B cell (primary cell): ENCODE data around the gene ZMYND8. TPM values are rescaled to one million over a fixed set of nuclear protein-coding genes. Genes with fewer than 3 reads are reported as not detected.

ENCODE experiments used
- ATAC-seq: fragments of 200-7000 bp; cut with Tn5 transposase; one replicate; pipeline ENCODE4 v1.10.0; 2021; ENCODE audit warnings: low read depth, mild to moderate bottlenecking, moderate number of reproducible peaks, moderate library complexity
- CTCF ChIA-PET: fragments of 350-600 bp; sonication (Branson Sonifier 250); formaldehyde crosslinking; loops from one replicate; lab custom pipeline; 2021; ENCODE audit warnings: antibody characterized with exemption, inconsistent platforms; lab: Charles Lee
- POLR2A ChIA-PET: fragments of 350-600 bp; sonication (Branson Sonifier 250); formaldehyde crosslinking; loops from one replicate; lab custom pipeline; 2021; ENCODE audit warnings: antibody characterized with exemption; lab: Charles Lee
- DNase-seq: peaks from one replicate; pipeline ENCODE4 v3.0.0; 2013
- H2AFZ ChIP-seq: 2 replicates; pipeline ENCODE4 v1.6.1; 2012; ENCODE audit warnings: mild to moderate bottlenecking, low read depth, low read length; ENCODE audit not compliant: insufficient read depth, poor library complexity, severe bottlenecking
- H3K27ac ChIP-seq, 2 donors: 1 replicate in 1 of 2; 2 replicates in 1 of 2; pipeline ENCODE4 v1.5.1; 2012 to 2013; ENCODE audit warnings: low read length in 2 of 2, mild to moderate bottlenecking in 2 of 2, moderate library complexity in 1 of 2
- H3K27me3 ChIP-seq, 4 experiments: fragments of 200-600 bp in 1 of 4; sonication (generic) in 1 of 4; replicated peaks in 1 of 4; 1 replicate in 2 of 4; 2 replicates in 2 of 4; pipeline versions ENCODE4 v1.6.1 to v1.7.0; 2013 to 2016; ENCODE audit warnings: low read length in 3 of 4, mild to moderate bottlenecking in 2 of 4, mixed read lengths in 1 of 4, moderate library complexity in 1 of 4; ENCODE audit not compliant: insufficient read depth in 4 of 4, control insufficient read depth in 3 of 4; ENCODE audit errors: control extremely low read depth in 1 of 4
- H3K36me3 ChIP-seq, 2 experiments: replicated peaks in 1 of 2; 1 replicate in 1 of 2; 2 replicates in 1 of 2; pipeline versions ENCODE4 v1.6.1 to v1.7.1; 2013; ENCODE audit warnings: low read length in 1 of 2; ENCODE audit not compliant: insufficient read depth in 2 of 2, control insufficient read depth in 1 of 2; ENCODE audit errors: control extremely low read depth in 1 of 2, extremely low read depth in 1 of 2
- H3K4me1 ChIP-seq, 2 donors: fragments of 200-600 bp in 1 of 2; sonication (generic) in 1 of 2; 1 replicate in 1 of 2; 2 replicates in 1 of 2; pipeline versions ENCODE4 v1.5.1 to v1.6.1; 2013 to 2017; ENCODE audit warnings: low read length in 2 of 2; ENCODE audit not compliant: control insufficient read depth in 2 of 2, insufficient read depth in 2 of 2
- H3K4me2 ChIP-seq: replicated peaks from 2 replicates; pipeline ENCODE3; 2012; ENCODE audit warnings: mild to moderate bottlenecking, low read depth, low read length; ENCODE audit not compliant: poor library complexity, severe bottlenecking
- H3K4me3 ChIP-seq, 5 experiments: fragments of 200-600 bp in 1 of 5; sonication (generic) in 1 of 5; 1 replicate in 3 of 5; 2 replicates in 2 of 5; pipeline versions ENCODE4 v1.5.1 to v1.7.0; 2011 to 2016; ENCODE audit warnings: low read length in 4 of 5, mild to moderate bottlenecking in 4 of 5, low read depth in 2 of 5, control low read depth in 1 of 5, moderate library complexity in 1 of 5; ENCODE audit not compliant: insufficient read depth in 1 of 5; ENCODE audit errors: control extremely low read depth in 1 of 5, extremely low read depth in 1 of 5
- H3K79me2 ChIP-seq: fragments of 200-600 bp; sonication (generic); one replicate; pipeline ENCODE4 v1.6.0; 2016; ENCODE audit warnings: low read length; ENCODE audit not compliant: control insufficient read depth, insufficient read depth
- H3K9ac ChIP-seq: fragments of 200-600 bp; sonication (generic); 2 replicates; pipeline ENCODE4 v1.6.1; 2017; ENCODE audit warnings: mild to moderate bottlenecking, low read length, moderate library complexity
- H3K9me3 ChIP-seq, 3 donors: one replicate each; pipeline versions ENCODE4 v1.6.1 to v1.7.1; 2013; ENCODE audit warnings: low read length in 2 of 3; ENCODE audit not compliant: control insufficient read depth in 2 of 3, insufficient read depth in 1 of 3; ENCODE audit errors: control extremely low read depth in 1 of 3
- H4K20me1 ChIP-seq: 2 replicates; pipeline ENCODE4 v1.6.0; 2012; ENCODE audit warnings: mild to moderate bottlenecking, low read length; ENCODE audit not compliant: insufficient read depth, control insufficient read depth, poor library complexity, severe bottlenecking
- H3K27ac Mint-ChIP-seq: one replicate; pipeline ENCODE4 v1.8.0; 2021; ENCODE audit warnings: mixed read lengths
- H3K27me3 Mint-ChIP-seq: one replicate; pipeline ENCODE4 v1.8.0; 2021; ENCODE audit warnings: mixed read lengths
- H3K4me1 Mint-ChIP-seq: one replicate; pipeline ENCODE4 v1.8.0; 2021; ENCODE audit warnings: mixed read lengths
- H3K4me3 Mint-ChIP-seq: one replicate; pipeline ENCODE4 v1.8.0; 2021; ENCODE audit warnings: mixed read lengths
- H3K9me3 Mint-ChIP-seq: one replicate; pipeline ENCODE4 v1.8.0; 2022; ENCODE audit warnings: mixed read lengths; ENCODE audit not compliant: insufficient read depth
- CTCF ChIP-seq: fragments of 200-600 bp; IDR thresholded peaks from one replicate; pipeline ENCODE4 v1.8.0; 2022; ENCODE audit warnings: antibody characterized with exemption, mild to moderate bottlenecking
- EZH2 ChIP-seq: IDR thresholded peaks from 2 replicates; pipeline ENCODE4 v1.6.1; 2012; ENCODE audit warnings: borderline replicate concordance, low read depth, mild to moderate bottlenecking, moderate library complexity, low read length; ENCODE audit not compliant: insufficient read depth, poor library complexity, severe bottlenecking
- WGBS: methylation state at CpG from one replicate; pipeline ENCODE4 v1.1.5; 2013; ENCODE audit warnings: missing lambda C conversion rate; ENCODE audit not compliant: insufficient coverage; 5-methylcytosine and 5-hydroxymethylcytosine counted together
- intact Hi-C: fragments of 100-400 bp; cut with micrococcal nuclease; formaldehyde crosslinking; loops from one replicate; pipeline ENCODE4 v1.10.0; 2022
- polyA plus RNA-seq: library from polyadenylated mRNA; depleted of rRNA; stranded (reverse); fragments of >200 nt; gene quantifications from 2 replicates; pipeline ENCODE4 v1.2.3, GENCODE V29; 2012
- total RNA-seq, 2 donors: library from RNA; stranded (reverse); fragments of 120-200 nt in 1 of 2; gene quantifications; 1 replicate in 1 of 2; 2 replicates in 1 of 2; pipeline versions ENCODE4 v1.2.3 to v1.2.4, GENCODE V29; 2013 to 2022

The ZMYND8 gene
- total and polyA plus RNA-seq, 2 donors (not counting 1 experiment from before 2014, with no cell fraction given) = 20.3 to 67.2 TPM

DNA sequence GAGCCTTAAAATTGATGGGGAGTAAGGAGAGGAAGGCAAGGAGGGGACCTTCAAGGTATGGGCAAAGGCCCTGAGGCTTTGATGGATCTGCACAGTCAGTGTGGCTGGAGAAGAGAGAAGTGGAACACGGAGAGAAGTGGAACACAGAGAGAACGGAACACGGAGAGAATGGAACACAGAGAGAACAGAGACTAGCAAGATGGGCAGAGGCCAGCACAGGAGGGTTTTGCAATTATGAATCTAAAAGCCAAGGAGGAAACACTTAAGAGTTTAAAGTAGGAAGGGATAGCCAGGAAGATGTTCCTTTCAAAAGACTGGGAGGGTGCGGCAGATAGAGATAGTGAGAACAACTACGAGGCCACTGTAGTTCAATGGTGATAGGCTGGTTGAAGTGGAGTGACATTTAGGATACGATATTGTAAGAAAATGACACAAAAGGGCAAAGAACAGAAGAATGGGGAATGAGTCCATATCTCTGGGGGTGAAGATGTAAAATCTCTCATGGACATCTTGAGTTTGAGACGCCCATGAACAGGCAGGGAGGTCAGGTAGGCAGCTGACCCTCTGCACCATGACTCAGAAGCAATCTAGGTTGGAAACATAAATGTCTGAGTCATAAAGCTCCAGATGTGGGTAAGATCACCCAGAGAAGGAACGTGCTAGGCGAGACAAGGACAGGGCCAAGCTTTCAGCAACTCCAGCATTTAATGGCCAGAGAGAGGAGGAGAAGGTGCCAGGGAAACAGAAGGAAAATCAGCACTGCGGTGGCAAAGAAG, 25.4 kb downstream of the ZMYND8 start:
- no peak for ATAC-seq
- H3K9me3 ChIP-seq = no peaks in the 10 kb centered on the region
- peaks cover 4 to 11% of the 10 kb centered on the region in 2 donors for H3K4me1 ChIP-seq
- Mint-ChIP-seq H3K9me3 (no peaks in the 10 kb centered on the region), H3K27ac (peak overlapping the region; percentile 11), H3K4me1 (peaks cover 39% of the 10 kb centered on the region), H3K27me3 (no peaks in the 10 kb centered on the region), H3K4me3 (no peak overlapping the region)
- H4K20me1 ChIP-seq = peaks cover 83% of the 10 kb centered on the region
- H2AFZ ChIP-seq = no peak overlapping the region
- no peaks in the 10 kb centered on the region for H3K27me3 ChIP-seq
- H3K36me3 ChIP-seq = peaks cover 13 to 37% of the 10 kb centered on the region in 2 experiments
- intact Hi-C loops = loop anchor here (5.0 kb wide), 1 partner anchor 41 kb away; no protein-coding TSS in a partner anchor
- TF ChIP-seq EZH2 = no peak
- no peak for TF ChIP-seq CTCF
- peaks cover 100% of the 10 kb centered on the region for H3K79me2 ChIP-seq
- no peak overlapping the region for H3K4me2 ChIP-seq
- CTCF ChIA-PET = interaction anchor here (0.7 kb wide), 1 partner anchor 257 kb away, joined by 3 read pairs; no protein-coding TSS in a partner anchor
- H3K27ac ChIP-seq = no peak overlapping the region
- DNase-seq = no peak
- H3K4me3 ChIP-seq = no peak overlapping the region
- no peak overlapping the region for H3K9ac ChIP-seq
- POLR2A ChIA-PET = no interaction called here
- WGBS = 85% methylated on average over 10 of the region's 10 CpGs

DNA sequence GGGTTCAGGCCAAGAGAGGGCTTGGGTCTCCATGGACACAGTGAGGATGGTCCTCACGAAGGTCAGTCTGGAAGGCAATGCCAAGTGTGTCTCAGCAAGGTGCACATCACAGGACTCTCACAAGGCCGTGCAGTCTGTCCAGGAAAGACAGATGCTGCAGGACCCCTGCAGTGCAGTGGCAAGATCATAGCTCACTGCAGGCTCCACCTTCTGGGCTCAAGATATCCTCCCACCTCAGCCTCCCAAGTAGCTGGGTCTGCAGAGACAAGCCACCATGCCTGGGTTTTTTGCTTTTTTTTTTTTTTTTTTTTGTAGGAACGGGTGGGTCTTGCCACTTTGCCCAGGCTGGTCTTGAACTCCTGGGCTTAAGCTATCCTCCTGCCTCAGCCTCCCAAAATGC, 26.4 kb downstream of the ZMYND8 start:
- no peaks in the 10 kb centered on the region for H3K27me3 Mint-ChIP-seq
- no peak overlapping the region for H2AFZ ChIP-seq
- ChIA-PET POLR2A (no interaction called here), CTCF (interaction anchor here (0.7 kb wide), 2 partner anchors 22 to 258 kb away, joined by 3 to 4 read pairs; no protein-coding TSS in a partner anchor)
- no peak overlapping the region for H3K27ac ChIP-seq
- no peak overlapping the region for H3K4me3 Mint-ChIP-seq
- no peak overlapping the region for H3K9ac ChIP-seq
- no peak for DNase-seq
- peaks cover 0 to 7% of the 10 kb centered on the region in 2 donors for H3K4me1 ChIP-seq
- H4K20me1 ChIP-seq = peaks cover 80% of the 10 kb centered on the region
- no peak overlapping the region for H3K4me3 ChIP-seq
- no peak for ATAC-seq
- peaks cover 32% of the 10 kb centered on the region for H3K4me1 Mint-ChIP-seq
- H3K9me3 ChIP-seq = no peaks in the 10 kb centered on the region
- H3K9me3 Mint-ChIP-seq = no peaks in the 10 kb centered on the region
- WGBS = 90% methylated on average over 2 of the region's 3 CpGs
- H3K79me2 ChIP-seq = peaks cover 100% of the 10 kb centered on the region
- TF ChIP-seq CTCF = no peak
- no peak overlapping the region for H3K4me2 ChIP-seq
- no peaks in the 10 kb centered on the region for H3K27me3 ChIP-seq
- intact Hi-C loops = loop anchor here (5.0 kb wide), 1 partner anchor 42 kb away; no protein-coding TSS in a partner anchor
- peaks cover 13 to 39% of the 10 kb centered on the region in 2 experiments for H3K36me3 ChIP-seq
- peak overlapping the region; percentile 38 for H3K27ac Mint-ChIP-seq
